Measurements from ENCODE around the gene TRPM5.

DNA sequence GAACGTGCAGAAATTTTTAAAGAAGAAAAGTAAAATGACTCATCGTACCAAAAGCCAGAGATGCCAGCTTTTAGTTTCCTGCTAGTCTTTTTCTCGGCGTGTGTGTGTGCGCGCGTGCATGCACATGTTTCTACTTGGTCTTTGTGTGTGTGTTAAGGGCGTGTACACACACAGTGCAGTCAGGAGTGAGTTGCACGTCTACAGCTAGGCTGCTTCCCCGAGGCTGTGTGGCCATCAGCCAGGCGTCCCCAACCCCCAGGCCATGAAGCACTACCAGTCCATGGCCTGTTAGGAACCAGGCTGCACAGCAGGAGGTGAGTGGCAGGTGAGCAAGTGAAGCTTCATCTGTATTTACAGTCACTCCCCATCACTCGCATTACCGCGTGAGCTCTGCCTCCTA, 36.9 kb upstream of the TRPM5 start:
- TF ChIP-seq, protein P1, sequence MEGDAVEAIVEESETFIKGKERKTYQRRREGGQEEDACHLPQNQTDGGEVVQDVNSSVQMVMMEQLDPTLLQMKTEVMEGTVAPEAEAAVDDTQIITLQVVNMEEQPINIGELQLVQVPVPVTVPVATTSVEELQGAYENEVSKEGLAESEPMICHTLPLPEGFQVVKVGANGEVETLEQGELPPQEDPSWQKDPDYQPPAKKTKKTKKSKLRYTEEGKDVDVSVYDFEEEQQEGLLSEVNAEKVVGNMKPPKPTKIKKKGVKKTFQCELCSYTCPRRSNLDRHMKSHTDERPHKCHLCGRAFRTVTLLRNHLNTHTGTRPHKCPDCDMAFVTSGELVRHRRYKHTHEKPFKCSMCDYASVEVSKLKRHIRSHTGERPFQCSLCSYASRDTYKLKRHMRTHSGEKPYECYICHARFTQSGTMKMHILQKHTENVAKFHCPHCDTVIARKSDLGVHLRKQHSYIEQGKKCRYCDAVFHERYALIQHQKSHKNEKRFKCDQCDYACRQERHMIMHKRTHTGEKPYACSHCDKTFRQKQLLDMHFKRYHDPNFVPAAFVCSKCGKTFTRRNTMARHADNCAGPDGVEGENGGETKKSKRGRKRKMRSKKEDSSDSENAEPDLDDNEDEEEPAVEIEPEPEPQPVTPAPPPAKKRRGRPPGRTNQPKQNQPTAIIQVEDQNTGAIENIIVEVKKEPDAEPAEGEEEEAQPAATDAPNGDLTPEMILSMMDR (IDR thresholded peaks at IDR 0.05): no peak
- TF ChIP-seq POLR2A (IDR thresholded peaks at IDR 0.05): no peak
